ENCODE results near the gene ZBTB20. TPM values are rescaled to one million over a fixed set of nuclear protein-coding genes. Genes with fewer than 3 reads are reported as not detected.
A peak's percentile ranks its signal among the peaks of the same experiment; 100 is the strongest.

Gene ZBTB20
- total RNA-seq, 4 donors from 2014 or later: 46.1 to 102 (median 81.9) TPM

GRCh38 chr3:114295946-114296345 is 851.1 kb downstream of the ZBTB20 start:
- DNase-seq (ENCODE audit: low spot score): no peak
- no peak for ATAC-seq (ENCODE audit: low FRiP score)
- TF ChIP-seq, protein P1, sequence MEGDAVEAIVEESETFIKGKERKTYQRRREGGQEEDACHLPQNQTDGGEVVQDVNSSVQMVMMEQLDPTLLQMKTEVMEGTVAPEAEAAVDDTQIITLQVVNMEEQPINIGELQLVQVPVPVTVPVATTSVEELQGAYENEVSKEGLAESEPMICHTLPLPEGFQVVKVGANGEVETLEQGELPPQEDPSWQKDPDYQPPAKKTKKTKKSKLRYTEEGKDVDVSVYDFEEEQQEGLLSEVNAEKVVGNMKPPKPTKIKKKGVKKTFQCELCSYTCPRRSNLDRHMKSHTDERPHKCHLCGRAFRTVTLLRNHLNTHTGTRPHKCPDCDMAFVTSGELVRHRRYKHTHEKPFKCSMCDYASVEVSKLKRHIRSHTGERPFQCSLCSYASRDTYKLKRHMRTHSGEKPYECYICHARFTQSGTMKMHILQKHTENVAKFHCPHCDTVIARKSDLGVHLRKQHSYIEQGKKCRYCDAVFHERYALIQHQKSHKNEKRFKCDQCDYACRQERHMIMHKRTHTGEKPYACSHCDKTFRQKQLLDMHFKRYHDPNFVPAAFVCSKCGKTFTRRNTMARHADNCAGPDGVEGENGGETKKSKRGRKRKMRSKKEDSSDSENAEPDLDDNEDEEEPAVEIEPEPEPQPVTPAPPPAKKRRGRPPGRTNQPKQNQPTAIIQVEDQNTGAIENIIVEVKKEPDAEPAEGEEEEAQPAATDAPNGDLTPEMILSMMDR (IDR thresholded peaks at IDR 0.05): no peak

GRCh38 chr3:114294940-114295480 is 852.1 kb downstream of the ZBTB20 start:
- TF ChIP-seq, protein P1 (IDR thresholded peaks at IDR 0.05): no peak
- DNase-seq (ENCODE audit: low spot score): no peak
- no peak for ATAC-seq (ENCODE audit: low FRiP score)

DNA sequence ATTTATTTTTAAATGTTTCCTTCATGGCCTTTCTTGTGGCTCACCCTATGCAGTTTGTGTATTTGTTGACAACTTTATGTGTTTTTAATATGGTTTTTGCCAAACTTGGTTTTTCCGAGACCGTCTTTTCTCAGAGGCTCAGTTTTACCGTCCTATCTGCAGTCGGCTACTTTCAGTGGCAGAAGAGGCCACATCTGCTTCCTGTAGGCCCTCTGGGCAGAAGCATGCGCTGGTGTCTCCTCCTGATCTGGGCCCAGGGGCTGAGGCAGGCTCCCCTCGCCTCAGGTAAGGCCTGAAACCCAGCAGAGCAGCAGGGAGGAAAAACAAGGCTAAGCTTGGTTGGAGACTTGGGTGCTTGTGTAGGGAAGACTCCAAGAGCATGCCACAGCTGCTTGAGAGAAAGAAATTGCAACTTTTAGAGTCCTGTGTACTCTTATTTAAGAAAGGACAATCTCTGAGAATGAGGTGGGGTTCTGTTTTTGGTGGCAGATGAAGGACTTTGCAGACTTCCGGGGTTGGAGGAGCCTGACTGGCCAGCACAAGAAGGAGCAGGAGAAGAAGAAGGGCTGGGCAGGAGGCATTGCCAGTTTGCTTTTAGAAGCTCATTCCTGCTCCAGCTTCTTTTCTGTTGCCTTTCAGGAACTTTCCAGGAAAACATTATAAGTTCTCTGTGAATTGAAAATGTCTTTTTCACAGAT is 853.1 kb downstream of the ZBTB20 start, which contains the start of gene TIGIT:
TIGIT (plus strand) TSS at position 191 of the 698 bp plus-strand sequence; CDS start at position 225, 34 bp downstream.
- ATAC-seq (ENCODE audit: low FRiP score): no peak
- no peak for DNase-seq (ENCODE audit: low spot score)
- TF ChIP-seq, protein P1 (IDR thresholded peaks at IDR 0.05): no peak

GRCh38 chr3:114290911-114291901 is 855.9 kb downstream of the ZBTB20 start:
- ATAC-seq (ENCODE audit: low FRiP score): no peak
- TF ChIP-seq, protein P1 (IDR thresholded peaks at IDR 0.05): peak in 2 of 3 donors; percentile 31 to 66
- peak; percentile 63 for DNase-seq (ENCODE audit: low spot score)

- TF ChIP-seq, protein P1 (IDR thresholded peaks at IDR 0.05): no peak
- DNase-seq (ENCODE audit: low spot score) (no peak), ATAC-seq (ENCODE audit: low FRiP score) (no peak)
Measured at GRCh38 chr3:114286266-114286665, 860.8 kb downstream of the ZBTB20 start.

DNA sequence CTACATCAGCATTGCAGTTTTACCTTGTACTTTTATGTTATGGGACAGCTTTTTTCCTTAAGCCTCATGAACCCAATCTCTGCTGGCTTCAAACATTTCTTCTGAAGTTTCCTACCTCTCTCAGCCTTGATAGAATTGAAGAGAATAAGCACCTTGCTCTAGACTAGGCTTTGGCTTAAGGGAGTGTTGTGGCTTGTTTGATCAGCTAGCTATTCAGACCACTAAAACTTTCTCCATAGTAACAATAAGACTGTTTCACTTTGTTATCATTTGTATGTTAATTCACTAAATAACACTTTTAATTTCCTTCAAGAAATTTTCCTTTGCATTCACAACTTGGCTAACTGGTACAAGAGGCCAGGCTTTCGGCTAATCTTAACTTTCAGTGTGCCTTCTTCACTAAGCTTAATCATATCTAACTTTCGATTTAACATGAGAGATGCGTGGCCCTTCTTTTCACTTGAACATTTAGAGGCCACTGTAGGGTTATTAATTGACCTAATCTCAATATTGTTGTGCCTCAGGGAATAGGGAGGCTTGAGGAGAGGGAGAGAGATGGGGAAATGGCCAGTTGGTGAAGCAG is 861.3 kb downstream of the ZBTB20 start:
- DNase-seq (ENCODE audit: low spot score): no peak
- TF ChIP-seq, protein P1 (IDR thresholded peaks at IDR 0.05): no peak
- ATAC-seq (ENCODE audit: low FRiP score): no peak

Data from omental fat pad (tissue), 4 donors.